GM12878 (cell line): Measurements from ENCODE around the gene DUSP11. TPM values are rescaled to one million over a fixed set of nuclear protein-coding genes. Genes with fewer than 3 reads are reported as not detected.

ENCODE experiments used
- CHD4 ChIP-seq: fragments of 200-600 bp; sonication (generic); IDR thresholded peaks from 2 replicates; pipeline ENCODE4 v1.6.1; 2016; ENCODE audit warnings: mild to moderate bottlenecking
- CUX1 ChIP-seq: IDR thresholded peaks from 2 replicates; pipeline ENCODE4 v1.6.1; 2012; ENCODE audit warnings: improper control_type of control experiment, low read depth, low read length; ENCODE audit not compliant: insufficient replicate concordance
- EED ChIP-seq: sonication (generic); IDR thresholded peaks from 2 replicates; pipeline ENCODE4 v1.6.1; 2016; ENCODE audit warnings: antibody characterized with exemption, low read depth
- IRF5 ChIP-seq: fragments of 450-650 bp; IDR thresholded peaks from 2 replicates; pipeline ENCODE4 v1.6.1; 2017; ENCODE audit warnings: borderline replicate concordance
- MEF2B ChIP-seq: fragments of 450-650 bp; IDR thresholded peaks from 2 replicates; pipeline ENCODE4 v1.6.1; 2018; ENCODE audit warnings: mild to moderate bottlenecking, moderate library complexity; ENCODE audit not compliant: partially characterized antibody, poor library complexity, severe bottlenecking
- MYB ChIP-seq: fragments of 150-350 bp; IDR thresholded peaks from 2 replicates; pipeline ENCODE4 v1.6.1; 2014; ENCODE audit warnings: mild to moderate bottlenecking, low read depth, low read length, borderline replicate concordance
- NFYA ChIP-seq: IDR thresholded peaks from 2 replicates; pipeline ENCODE4 v1.6.1; 2011; ENCODE audit warnings: low read depth, mild to moderate bottlenecking, low read length, improper control_type of control experiment, borderline replicate concordance
- NR2C2 ChIP-seq: IDR thresholded peaks from 2 replicates; pipeline ENCODE4 v1.6.1; 2011; ENCODE audit warnings: borderline replicate concordance, low read depth; ENCODE audit not compliant: control insufficient read depth, insufficient read length
- NR2F1 ChIP-seq: fragments of 450-650 bp; conservative IDR thresholded peaks from 2 replicates; pipeline ENCODE4 v1.6.1; 2017; ENCODE audit warnings: mild to moderate bottlenecking
- RELB ChIP-seq: fragments of 450-650 bp; IDR thresholded peaks from 2 replicates; pipeline ENCODE4 v1.6.1; 2017; ENCODE audit warnings: low read depth, mild to moderate bottlenecking, moderate library complexity
- STAT3 ChIP-seq: IDR thresholded peaks from 2 replicates; pipeline ENCODE4 v1.6.1; 2011; ENCODE audit warnings: low read depth, low read length, improper control_type of control experiment
- TCF12 ChIP-seq: IDR thresholded peaks from 2 replicates; pipeline ENCODE4 v1.6.1; 2011; ENCODE audit warnings: low read depth, mild to moderate bottlenecking, low read length
- WRNIP1 ChIP-seq: IDR thresholded peaks from 2 replicates; pipeline ENCODE4 v1.6.1; 2011; ENCODE audit warnings: low read depth, low read length, improper control_type of control experiment, borderline replicate concordance
- ZNF622 ChIP-seq: fragments of 450-650 bp; IDR thresholded peaks from 2 replicates; pipeline ENCODE4 v1.6.1; 2017; ENCODE audit warnings: mild to moderate bottlenecking, inconsistent platforms
- ZNF687 ChIP-seq: fragments of 450-650 bp; IDR thresholded peaks from 2 replicates; pipeline ENCODE4 v1.6.1; 2017; ENCODE audit warnings: mild to moderate bottlenecking, moderate library complexity
- polyA plus RNA-seq, 11 experiments: library from polyadenylated mRNA; depleted of rRNA in 4 of 11; unstranded in 6 of 11; stranded (reverse) in 5 of 11; fragments of >200 nt; fragmentation: Nextera tagmentation in 4 of 11; fragmentation: Illumina TruSeq in 1 of 11; extraction: Ambion mirVana in 4 of 11; extraction: Trizol in 1 of 11; gene quantifications; 1 replicate in 1 of 11; 2 replicates in 10 of 11; pipeline versions ENCODE4 v1.2.1 to v1.2.3, GENCODE V29; 2011 to 2016; ENCODE audit warnings: inconsistent platforms in 2 of 11, missing spikeins in 2 of 11, low read depth in 1 of 11
- total RNA-seq, 4 experiments: library from RNA; depleted of rRNA in 3 of 4; stranded (reverse); fragments of >200 nt in 3 of 4; fragmentation: Illumina TruSeq in 1 of 4; extraction: Trizol in 1 of 4; gene quantifications; 2 replicates each; pipeline versions ENCODE4 v1.2.1 to v1.2.3, GENCODE V29; 2013 to 2021

The DUSP11 gene
- total and polyA plus RNA-seq, 10 of the 15 experiments (the other 5 are each of a cell fraction or from before 2014, with no cell fraction given) = 26.4 to 78.4 (median 47.9) TPM

GRCh38 chr2:73736855-73737779 lies 42.8 kb downstream of the DUSP11 start, which contains the start of gene TPRKB (continued):
- TF ChIP-seq CUX1 = no peak
- no peak for TF ChIP-seq NFYA
- no peak for TF ChIP-seq ZNF622
- peak; percentile 91 for TF ChIP-seq RELB
- TF ChIP-seq MYB = no peak
- TF ChIP-seq WRNIP1 = 0 out of 2 replicates have a peak, but pooled peaks have one; percentile 67
- TF ChIP-seq TCF12 = peak; percentile 75
- TF ChIP-seq ZNF687 = no peak; the same call in 1 of the 2 replicates
- no peak for TF ChIP-seq IRF5
- TF ChIP-seq STAT3 = no peak
- no peak for TF ChIP-seq NR2C2
- no peak for TF ChIP-seq MEF2B
- TF ChIP-seq CHD4 = no peak
- no peak for TF ChIP-seq NR2F1
- 0 out of 2 replicates have a peak, but pooled peaks have one; percentile 24 for TF ChIP-seq EED
